Measurements from ENCODE around the gene STT3B.

GRCh38 chr3:31615071-31615875 lies 82.5 kb downstream of the STT3B start:
- TF ChIP-seq CTCF (IDR thresholded peaks at IDR 0.05; ENCODE audit: low read length) (no peak), EZH2 (optimal IDR thresholded peaks at IDR 0.05; ENCODE audit: low read depth, low read length) (no peak), EZH2phosphoT487 (IDR thresholded peaks at IDR 0.05; ENCODE audit: low read length) (no peak)
